Pancreas (tissue), 10 donors: ENCODE measurements around the gene MED8. TPM values are rescaled to one million over a fixed set of nuclear protein-coding genes. Genes with fewer than 3 reads are reported as not detected.

ENCODE experiments used
- ATAC-seq, 4 donors: fragments of 200-7000 bp; cut with Tn5 transposase; one replicate each; pipeline versions ENCODE4 v1.8.0 to v1.9.1; 2020; ENCODE audit warnings: mild to moderate bottlenecking in 4 of 4, moderate library complexity in 4 of 4
- DNase-seq, 6 donors: peaks; one replicate each; pipeline ENCODE4 v3.0.0-alpha.2; 2020
- FAIRE-seq: peaks from 2 replicates; lab custom pipeline; 2012; peaks lifted over from hg19 to GRCh38; lab: Jason Lieb, UNC
- H3K27ac ChIP-seq, 4 donors: fragments of 200-600 bp; sonication (generic); 1 replicate in 3 of 4; 2 replicates in 1 of 4; pipeline versions ENCODE4 v1.5.0 to v1.8.0; 2020
- H3K27me3 ChIP-seq, 4 donors: fragments of 200-600 bp; one replicate each; pipeline ENCODE4 v1.8.0; 2021
- H3K36me3 ChIP-seq, 3 donors: fragments of 200-600 bp; sonication (generic) in 1 of 3; one replicate each; pipeline versions ENCODE4 v1.5.0 to v1.8.0; 2020 to 2021
- H3K4me1 ChIP-seq, 3 donors: fragments of 200-600 bp; one replicate each; pipeline ENCODE4 v1.8.0; 2021
- H3K4me3 ChIP-seq, 4 donors: fragments of 200-600 bp; sonication (generic) in 2 of 4; one replicate each; pipeline versions ENCODE4 v1.5.0 to v1.8.0; 2020 to 2021
- H3K9me3 ChIP-seq, 4 donors: fragments of 200-600 bp; one replicate each; pipeline ENCODE4 v1.8.0; 2021
- CTCF ChIP-seq, 4 donors: fragments of 200-600 bp; sonication (generic) in 3 of 4; IDR thresholded peaks; one replicate each; pipeline versions ENCODE4 v1.5.0 to v1.8.0; 2021; ENCODE audit warnings: antibody characterized with exemption in 4 of 4
- WGBS, 2 donors: extraction: QIAGEN DNeasy Blood & Tissue Kit; methylation state at CpG; one replicate each; pipeline ENCODE4 v1.1.7; 2013; 5-methylcytosine and 5-hydroxymethylcytosine counted together
- intact Hi-C, 3 donors: fragments of 100-400 bp; cut with DNase I; formaldehyde crosslinking; loops; one replicate each; pipeline versions ENCODE4 v1.11.1 to v1.14.2; 2022
- polyA plus RNA-seq, 2 donors: library from polyadenylated mRNA; stranded (reverse); fragments of 200-250 nt; gene quantifications; one replicate each; pipeline ENCODE4 v1.2.3, GENCODE V29; 2013
- total RNA-seq, 6 donors: library from RNA; stranded (reverse); fragmentation: NEBNext Ultra II Directional in 4 of 6; extraction: Animal tissue kit (Norgen Biotek cat#: 25700) in 4 of 6; gene quantifications; one replicate each; pipeline versions ENCODE4 v1.2.1 to v1.2.4, GENCODE V29; 2021 to 2023
- donor health status: healthy with polysubstance abuse.
- donor health status: DM: no; HTN: no; CAD: no; lungs with moderate emphysema.
- donor health status: DM: no; HTN: no; CAD: no.
- donor health status: control.
- donor health status: control.
- donor health status: Bipolar disorder and iron deficiency.
- donor health status: DM: yes; HTN: yes; CAD: no.
- donor health status: DM: no; HTN: no; CAD: no.
- donor health status: DM: no; HTN: no; CAD: no.
- donor health status: DM: yes; HTN: yes; CAD: no.

The MED8 gene
- total and polyA plus RNA-seq, 8 donors = 13.5 to 24.8 (median 16.6) TPM

- intact Hi-C loops = no loop called here
- no peak for ATAC-seq
- 86 to 91% methylated on average over 1 of the region's 1 CpG for WGBS, 2 donors
- H3K27ac ChIP-seq = no peak overlapping the region
- no peak for DNase-seq
- H3K9me3 ChIP-seq = no peaks in the 10 kb centered on the region
- H3K27me3 ChIP-seq = no peaks in the 10 kb centered on the region
- no peak for FAIRE-seq
- TF ChIP-seq CTCF (IDR thresholded peaks at IDR 0.05) = no peak
- H3K4me3 ChIP-seq = no peak overlapping the region
- H3K4me1 ChIP-seq = peaks cover 0 to 10% (median 0%) of the 10 kb centered on the region in 3 donors
- no peaks in the 10 kb centered on the region for H3K36me3 ChIP-seq
Observed at GRCh38 chr1:43350976-43351375, 38.6 kb downstream of the MED8 start.

GRCh38 chr1:43349594-43350306 is 39.9 kb downstream of the MED8 start:
- Histone ChIP-seq H3K27ac (peak overlapping the region; percentile 99 to 100 (median 100)), H3K4me1 (peaks cover 0 to 10% (median 0%) of the 10 kb centered on the region in 3 donors), H3K9me3 (no peaks in the 10 kb centered on the region), H3K4me3 (peak overlapping the region in 3 of 4 donors; percentile 39 to 60 (median 55)), H3K27me3 (no peaks in the 10 kb centered on the region), H3K36me3 (no peaks in the 10 kb centered on the region)
- WGBS, 2 donors = 34 to 36% methylated on average over 11 of the region's 11 CpGs
- no peak for ATAC-seq
- FAIRE-seq = no peak
- no peak for DNase-seq
- intact Hi-C loops = no loop called here
- TF ChIP-seq CTCF (IDR thresholded peaks at IDR 0.05) = no peak

GRCh38 chr1:43348809-43349593 is 40.6 kb downstream of the MED8 start:
- DNase-seq = peak; percentile 93 to 98 (median 96)
- ATAC-seq = peak; percentile 93 to 97 (median 94)
- intact Hi-C loops = no loop called here
- peak overlapping the region; percentile 39 to 60 (median 53) for H3K4me3 ChIP-seq
- H3K27me3 ChIP-seq = no peaks in the 10 kb centered on the region
- TF ChIP-seq CTCF (IDR thresholded peaks at IDR 0.05) = no peak
- FAIRE-seq = no peak
- H3K9me3 ChIP-seq = no peaks in the 10 kb centered on the region
- 4 to 8% methylated on average over 50 to 72 of the region's 72 CpGs for WGBS, 2 donors
- H3K27ac ChIP-seq = peak overlapping the region; percentile 99 to 100 (median 100)
- H3K36me3 ChIP-seq = no peaks in the 10 kb centered on the region
- H3K4me1 ChIP-seq = peaks cover 0 to 10% (median 0%) of the 10 kb centered on the region in 3 donors

- Histone ChIP-seq H3K9me3 (no peaks in the 10 kb centered on the region), H3K4me1 (peaks cover 0 to 10% (median 0%) of the 10 kb centered on the region in 3 donors), H3K36me3 (no peaks in the 10 kb centered on the region), H3K4me3 (peak overlapping the region; percentile 39 to 60 (median 53)), H3K27me3 (no peaks in the 10 kb centered on the region), H3K27ac (peak overlapping the region; percentile 99 to 100 (median 100))
- WGBS, 2 donors = 9 to 12% methylated on average over 22 of the region's 22 CpGs
- FAIRE-seq (no peak), DNase-seq (no peak), ATAC-seq (peak; percentile 33 to 56 (median 46))
- TF ChIP-seq CTCF (IDR thresholded peaks at IDR 0.05) = no peak
- intact Hi-C loops = no loop called here
Observed at GRCh38 chr1:43348343-43348808, 41.2 kb downstream of the MED8 start.
